HG03039 (cell line): ENCODE data around the gene NUTM2F.
"Not testable (repeated sequence)": the region's sequence is repeated elsewhere in the genome, so short reads cannot be mapped to it uniquely, and the experiment has no call there.

Experiments used
- ATAC-seq: cut with Tn5 transposase; IDR thresholded peaks from one replicate; pipeline ENCODE4 v1.9.1; 2021; ENCODE audit warnings: mild to moderate bottlenecking, moderate library complexity; ENCODE audit not compliant: unreplicated experiment

The NUTM2F gene, protein sequence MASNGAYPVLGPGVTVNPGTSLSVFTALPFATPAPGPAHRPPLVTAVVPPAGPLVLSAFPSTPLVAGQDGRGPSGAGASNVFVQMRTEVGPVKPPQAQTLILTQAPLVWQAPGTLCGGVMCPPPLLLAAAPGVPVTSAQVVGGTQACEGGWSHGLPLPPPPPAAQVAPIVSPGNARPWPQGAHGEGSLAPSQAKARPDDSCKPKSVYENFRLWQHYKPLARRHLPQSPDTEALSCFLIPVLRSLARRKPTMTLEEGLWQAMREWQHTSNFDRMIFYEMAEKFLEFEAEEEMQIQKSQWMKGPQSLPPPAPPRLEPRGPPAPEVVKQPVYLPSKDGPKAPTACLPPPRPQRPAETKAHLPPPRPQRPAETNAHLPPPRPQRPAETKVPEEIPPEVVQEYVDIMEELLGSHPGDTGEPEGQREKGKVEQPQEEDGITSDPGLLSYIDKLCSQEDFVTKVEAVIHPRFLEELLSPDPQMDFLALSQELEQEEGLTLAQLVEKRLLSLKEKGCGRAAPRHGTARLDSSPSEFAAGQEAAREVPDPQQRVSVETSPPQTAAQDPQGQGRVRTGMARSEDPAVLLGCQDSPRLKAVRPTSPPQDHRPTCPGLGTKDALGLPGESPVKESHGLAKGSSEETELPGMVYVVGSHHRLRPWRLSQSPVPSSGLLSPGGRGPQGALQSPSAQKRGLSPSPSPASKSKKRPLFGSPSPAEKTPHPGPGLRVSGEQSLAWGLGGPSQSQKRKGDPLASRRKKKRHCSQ

DNA sequence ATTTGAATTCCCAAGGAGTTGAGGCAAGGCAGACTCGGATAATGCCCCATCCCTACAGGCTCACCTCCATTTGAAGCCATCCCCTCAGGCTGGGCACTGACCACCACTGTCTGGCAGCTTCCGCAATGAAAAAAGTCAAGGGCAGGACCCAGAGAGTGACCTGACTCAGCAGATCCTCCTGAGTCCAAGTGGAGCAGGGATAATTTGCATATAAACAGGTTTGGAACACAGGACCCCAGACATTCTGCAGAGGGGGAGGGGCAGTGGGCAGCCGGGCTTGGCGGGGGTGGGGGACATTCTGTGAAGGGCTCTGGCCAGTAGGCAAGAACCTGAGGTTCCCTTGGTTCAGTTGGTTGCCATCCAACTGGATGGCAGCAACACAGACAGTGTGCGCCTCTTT, at the start of gene NUTM2F:
TSS of gene NUTM2F (minus strand) at position 101 of the 400 bp plus-strand sequence. CDS start at position 80, 21 bp downstream.
- not testable (repeated sequence) for ATAC-seq

DNA sequence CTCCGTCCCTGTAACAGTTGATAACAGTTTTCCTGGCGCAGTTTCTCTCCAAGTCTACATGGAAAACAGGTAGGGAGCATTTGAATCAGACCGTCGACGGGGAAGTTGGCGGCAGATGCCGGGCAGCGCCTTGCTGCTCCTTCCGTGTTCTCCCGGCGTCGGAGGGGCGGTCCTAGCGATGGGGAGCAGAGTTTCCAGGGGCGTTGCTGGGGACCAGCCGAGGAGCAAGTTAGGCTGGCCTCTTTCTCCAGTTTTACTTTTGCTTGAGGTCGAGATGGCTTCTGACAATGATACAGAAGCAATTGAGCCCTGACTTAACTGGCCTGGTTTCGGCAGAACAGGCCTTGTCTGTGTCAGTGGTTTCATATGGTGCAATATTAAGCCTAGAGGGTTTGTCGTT, 46.8 kb upstream of the NUTM2F start:
- peak; percentile 43 for ATAC-seq

DNA sequence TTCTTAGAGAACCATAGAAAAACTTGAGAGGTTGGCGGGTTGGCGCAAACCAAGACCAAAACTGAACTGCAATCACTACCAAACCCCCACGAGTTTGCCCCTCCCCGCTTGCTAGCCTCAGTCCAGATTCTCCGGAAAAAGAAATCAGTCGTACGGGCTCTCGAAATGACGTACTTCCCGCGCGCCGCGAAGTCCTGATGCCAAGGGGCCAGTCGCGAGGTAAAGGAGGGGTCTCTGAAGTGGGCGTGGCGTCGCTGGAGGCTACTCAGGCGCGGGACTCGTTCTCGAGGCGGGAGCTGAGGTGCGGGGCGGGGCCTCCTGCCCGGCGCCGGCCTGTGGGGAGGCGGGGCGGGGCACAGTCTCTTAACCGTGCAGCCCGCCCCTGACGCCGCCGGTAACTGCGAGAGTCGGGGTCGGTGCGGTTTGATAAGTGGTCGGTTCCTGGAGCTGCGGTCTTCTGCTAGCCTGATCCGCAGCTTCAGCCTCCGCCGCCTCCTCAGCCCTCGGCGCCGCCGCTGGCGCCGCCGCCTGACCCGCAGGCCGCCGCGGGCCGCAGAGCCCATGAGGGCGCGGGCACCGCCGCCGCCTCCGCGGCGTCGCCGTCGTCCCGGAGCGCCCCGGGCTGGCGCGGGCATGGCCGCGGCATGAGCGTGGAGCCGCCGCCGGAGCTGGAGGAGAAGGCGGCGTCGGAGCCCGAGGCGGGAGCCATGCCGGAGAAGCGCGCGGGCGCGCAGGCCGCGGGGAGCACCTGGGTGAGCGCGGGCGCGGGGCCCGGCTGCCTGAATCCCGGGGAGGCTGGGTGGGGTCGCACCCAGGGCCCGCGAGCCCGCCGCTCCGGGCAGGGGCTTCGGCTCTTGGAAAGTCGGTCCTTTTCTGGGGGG, 46.0 kb upstream of the NUTM2F start:
- peak; percentile 89 for ATAC-seq

DNA sequence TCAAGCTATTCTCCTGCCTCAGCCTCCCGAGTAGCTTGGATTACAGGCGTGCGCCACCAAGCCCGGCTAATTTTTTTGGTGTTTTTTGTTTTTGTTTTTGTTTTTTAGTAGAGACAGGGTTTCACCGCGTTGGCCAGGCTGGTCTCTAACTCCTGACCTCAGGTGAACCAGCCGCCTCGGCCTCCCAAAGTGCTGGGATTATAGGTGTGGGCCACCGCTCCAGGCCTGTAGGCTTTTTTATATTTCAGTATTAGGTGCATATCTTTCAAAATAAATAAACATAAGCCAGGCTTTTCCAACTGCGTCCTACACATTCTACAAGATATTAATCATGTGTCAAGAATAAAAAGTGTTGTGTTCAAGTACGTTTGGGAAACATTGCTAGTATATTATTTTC, 45.3 kb upstream of the NUTM2F start:
- ATAC-seq: not testable (repeated sequence)

DNA sequence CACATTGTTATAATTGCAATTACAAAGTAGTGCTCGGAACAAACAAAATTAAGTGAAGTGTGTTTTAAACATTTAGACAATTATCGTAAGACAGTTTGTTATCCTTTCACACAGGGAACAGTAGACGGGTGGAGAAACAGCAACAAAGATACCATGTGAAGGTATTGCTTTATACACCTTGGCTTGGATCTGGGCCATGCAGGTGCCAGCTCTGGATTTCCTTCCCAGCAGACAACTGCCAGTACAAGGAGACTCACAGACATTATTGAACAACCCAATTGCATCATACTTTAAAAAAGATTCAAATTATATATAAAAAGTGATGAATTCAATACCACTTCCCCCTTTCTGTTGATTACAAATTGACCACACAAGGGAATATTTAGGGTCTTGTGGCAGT, 41.8 kb upstream of the NUTM2F start:
- ATAC-seq: not testable (repeated sequence)

DNA sequence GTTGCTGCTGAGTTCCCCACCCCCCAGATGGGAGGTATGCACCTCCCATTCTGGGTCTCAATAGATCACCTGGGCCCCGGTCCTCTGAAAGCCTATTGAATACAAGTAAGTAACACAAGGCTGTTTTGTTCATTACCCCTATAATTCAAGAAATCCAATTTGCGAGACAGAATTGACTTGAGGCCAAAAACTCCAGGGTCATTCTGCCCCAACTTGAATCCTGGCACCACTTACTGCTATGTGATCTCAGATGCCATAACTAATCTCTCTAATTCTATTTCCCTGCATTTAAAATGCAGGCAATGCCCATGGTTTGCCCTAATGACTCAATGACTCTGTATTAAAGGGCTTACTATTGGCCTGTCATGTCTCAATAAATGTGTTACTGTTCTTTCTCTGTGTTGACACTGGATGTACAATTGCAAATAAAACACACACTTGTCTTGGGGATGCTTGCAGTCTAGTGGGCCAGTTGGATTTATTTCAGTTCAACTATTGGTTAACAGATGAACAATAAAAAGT, 35.7 kb upstream of the NUTM2F start:
- not testable (repeated sequence) for ATAC-seq

DNA sequence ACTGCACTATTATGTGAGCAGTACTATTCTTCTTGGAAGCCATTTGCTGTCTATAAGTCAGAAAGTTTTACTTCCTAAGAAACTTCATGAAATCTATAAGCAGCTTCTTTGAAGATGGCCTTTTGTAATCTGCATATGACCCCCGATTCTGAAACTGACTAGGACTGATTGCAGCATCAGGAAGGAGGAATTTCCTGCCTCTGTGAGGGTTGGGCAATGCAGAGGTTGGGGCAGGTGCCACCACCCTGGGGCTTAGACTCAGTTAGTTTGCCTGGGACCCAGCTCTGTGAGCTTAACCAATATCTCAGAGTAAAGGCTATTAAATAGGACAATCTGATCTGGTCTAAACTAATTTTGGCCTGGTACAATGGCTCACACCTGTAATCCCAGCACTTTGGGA, 28.7 kb upstream of the NUTM2F start:
- ATAC-seq: not testable (repeated sequence)

DNA sequence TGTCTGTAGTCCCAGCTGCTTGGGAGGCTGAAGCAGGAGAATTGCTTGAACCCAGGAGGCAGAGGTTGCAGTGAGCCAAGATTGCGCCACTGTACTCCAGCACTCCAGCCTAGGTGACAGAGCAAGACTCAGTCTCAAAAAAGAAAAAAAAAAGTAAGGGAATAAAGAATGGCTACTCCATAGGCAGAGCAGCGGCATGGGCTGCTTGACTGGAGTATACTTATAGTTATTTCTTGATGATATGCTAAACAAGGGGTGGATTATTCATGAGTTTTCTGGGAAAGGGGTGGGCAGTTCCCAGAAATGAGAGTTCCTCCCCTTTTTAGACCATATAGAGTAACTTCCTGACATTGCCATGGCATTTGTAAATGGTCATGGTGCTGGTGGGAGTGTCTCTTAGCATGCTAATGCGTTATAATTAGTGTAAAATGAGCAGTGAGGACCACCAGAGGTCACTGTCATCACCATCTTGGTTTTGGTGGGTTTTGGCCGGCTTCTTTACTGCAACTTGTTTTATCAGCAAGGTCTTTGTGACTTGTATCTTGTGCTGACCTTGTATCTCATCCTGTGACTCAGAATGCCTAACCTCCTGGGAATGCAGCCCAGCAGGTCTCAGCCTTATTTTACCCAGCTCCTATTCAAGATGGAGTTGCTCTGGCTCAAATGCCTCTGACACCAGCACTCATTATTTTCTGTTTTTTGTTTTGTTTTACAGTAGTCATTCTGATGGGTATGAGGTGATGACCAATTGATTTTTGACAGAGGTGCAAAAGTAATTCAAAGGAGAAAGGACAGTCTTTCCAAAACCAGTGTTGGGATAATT, 23.7 kb upstream of the NUTM2F start:
- ATAC-seq: not testable (repeated sequence)

DNA sequence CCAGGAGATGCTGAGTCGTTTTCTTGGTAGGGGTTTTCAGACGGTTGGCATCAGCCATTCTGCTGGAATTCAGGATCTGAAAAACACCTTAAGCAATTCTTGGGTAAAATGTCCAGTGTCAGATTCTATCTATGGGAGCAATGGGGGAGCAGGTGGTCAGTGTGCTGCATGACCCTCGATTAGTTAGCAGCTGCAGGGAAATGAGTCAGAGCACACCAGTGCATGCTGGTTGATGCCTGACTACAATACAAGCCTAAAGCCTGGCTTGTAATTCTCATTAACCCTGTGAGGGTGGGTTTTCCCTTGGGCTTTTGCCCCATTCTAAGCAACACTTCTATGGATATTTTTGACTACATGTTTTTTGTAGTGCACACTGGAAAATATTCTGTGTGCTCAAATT, 20.3 kb upstream of the NUTM2F start:
- not testable (repeated sequence) for ATAC-seq

DNA sequence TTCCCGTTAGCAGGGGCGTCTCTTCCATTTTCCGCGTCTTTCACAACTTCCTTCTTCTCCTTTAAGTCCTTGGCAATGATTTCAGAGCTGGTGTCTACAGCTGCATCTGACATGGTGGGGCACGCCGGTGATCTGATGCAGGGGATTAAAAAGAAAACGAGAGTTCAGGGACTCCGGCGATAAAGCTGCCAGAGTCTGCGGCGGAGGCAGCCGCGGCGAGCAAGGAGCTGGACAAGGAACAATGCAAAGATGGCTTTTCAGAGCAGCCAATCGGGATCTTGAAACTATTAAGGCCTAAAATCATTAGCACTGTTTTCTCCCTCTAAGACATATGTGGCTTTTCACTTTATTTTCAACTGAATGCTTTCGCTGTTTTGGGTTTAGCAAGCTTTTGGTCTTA, 19.0 kb upstream of the NUTM2F start:
- ATAC-seq: not testable (repeated sequence)

DNA sequence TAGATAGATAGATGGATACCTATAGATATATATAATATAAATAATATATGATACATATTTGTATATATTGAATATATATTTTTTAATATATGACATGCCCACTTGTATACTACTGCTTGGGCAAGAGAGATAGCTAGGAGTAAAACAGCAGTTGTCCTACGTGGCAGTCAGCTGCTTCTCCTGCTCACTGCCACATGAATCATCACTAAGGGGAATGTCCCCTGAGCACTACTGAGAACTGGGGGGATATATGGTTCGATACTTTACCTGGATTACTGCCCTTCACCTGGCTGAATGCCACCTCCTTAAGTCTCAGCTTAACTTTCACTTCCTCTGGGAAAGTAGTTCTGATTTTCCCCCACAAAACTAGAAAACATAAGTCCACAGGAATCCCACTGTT, 13.3 kb upstream of the NUTM2F start:
- not testable (repeated sequence) for ATAC-seq

DNA sequence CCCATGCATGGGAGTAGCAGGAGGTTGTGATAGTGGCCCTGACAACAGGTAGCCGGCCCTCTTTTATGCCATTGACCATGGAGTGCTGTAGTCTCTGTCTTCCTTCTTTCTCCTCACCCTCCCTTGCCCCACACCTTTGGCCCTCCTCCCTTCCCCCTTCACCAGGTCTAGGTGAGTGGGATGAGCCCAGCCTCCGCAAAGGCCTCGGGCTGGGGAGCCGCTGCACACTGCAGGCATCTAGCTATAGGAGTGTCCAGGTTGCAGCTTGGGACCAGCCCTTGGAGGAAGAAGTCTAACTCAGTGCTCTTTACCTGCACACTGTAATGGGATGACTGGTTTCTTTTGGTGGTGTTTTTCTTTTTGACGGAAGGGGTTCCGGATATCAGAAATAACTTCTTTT, 12.3 kb upstream of the NUTM2F start:
- not testable (repeated sequence) for ATAC-seq

DNA sequence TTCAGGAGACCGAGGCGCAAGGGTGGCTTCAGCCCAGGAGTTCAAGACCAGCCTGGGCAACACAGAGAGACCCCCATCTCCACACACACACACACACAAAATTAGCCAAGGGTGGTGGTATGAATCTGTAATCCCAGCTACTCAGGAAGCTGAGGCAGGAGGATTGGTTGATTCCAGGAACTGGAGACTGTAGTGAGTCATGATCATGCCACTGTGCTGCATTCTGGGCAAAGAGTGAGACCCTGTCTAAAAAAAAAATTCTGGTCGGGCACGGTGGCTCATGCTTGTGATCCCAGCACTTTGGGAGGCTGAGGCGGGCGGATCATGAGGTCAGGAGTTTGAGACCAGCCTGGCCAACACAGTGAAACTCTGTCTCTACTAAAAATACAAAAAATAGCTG, 11.2 kb upstream of the NUTM2F start:
- ATAC-seq: not testable (repeated sequence)

DNA sequence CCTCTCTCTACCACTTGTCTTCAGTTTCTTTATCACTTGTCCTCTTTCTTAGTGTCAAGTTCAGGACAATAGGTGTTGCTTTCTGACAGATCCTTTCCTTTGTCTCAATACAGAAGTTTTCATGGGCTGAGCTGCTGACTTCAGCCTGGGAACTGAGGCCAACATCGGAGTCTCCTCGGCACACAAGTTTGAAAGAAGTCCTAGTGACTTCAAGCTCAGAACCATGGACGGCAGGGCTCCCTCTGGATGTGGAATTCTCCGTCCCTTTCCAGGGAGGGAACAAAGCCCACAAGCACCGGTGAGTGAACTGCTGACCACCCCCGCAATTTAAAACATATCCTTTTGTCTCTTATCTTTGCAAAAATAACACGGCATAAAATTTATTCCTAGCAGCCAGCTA, 10.3 kb upstream of the NUTM2F start:
- not testable (repeated sequence) for ATAC-seq

DNA sequence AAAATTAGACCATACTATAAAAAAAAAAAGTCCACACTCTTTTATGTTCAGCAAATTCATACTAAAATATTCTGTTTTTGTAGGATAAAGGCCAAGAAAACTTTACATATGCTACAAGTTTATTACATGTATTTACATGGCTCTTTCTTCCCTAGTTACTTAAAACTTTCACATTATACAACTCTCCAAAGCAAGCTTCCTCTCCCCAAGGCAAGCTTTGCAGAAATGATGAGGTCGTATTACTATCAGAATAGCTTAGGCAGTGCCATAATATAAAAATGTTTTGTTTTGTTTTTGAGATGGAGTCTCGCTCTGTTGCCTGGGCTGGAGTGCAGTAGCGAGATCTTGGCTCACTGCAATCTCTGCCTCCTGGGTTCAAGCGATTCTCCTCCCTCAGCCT, 8.0 kb upstream of the NUTM2F start:
- ATAC-seq: not testable (repeated sequence)

DNA sequence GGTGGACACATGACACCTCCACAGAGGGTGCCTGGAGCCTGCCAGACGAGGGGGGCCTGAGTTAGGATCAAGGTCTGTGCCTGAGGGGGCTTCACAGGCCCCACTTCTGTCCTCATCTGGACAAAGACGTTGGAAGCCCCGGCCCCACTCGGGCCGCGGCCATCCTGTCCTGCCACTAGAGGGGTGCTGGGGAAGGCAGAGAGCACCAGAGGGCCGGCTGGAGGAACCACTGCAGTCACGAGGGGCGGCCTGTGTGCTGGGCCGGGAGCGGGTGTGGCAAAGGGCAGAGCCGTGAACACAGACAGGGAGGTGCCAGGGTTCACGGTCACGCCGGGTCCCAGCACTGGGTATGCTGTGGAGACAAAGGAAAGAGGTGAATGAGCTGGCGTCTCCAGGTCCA, 2.9 kb downstream of the NUTM2F start:
- not testable (repeated sequence) for ATAC-seq

DNA sequence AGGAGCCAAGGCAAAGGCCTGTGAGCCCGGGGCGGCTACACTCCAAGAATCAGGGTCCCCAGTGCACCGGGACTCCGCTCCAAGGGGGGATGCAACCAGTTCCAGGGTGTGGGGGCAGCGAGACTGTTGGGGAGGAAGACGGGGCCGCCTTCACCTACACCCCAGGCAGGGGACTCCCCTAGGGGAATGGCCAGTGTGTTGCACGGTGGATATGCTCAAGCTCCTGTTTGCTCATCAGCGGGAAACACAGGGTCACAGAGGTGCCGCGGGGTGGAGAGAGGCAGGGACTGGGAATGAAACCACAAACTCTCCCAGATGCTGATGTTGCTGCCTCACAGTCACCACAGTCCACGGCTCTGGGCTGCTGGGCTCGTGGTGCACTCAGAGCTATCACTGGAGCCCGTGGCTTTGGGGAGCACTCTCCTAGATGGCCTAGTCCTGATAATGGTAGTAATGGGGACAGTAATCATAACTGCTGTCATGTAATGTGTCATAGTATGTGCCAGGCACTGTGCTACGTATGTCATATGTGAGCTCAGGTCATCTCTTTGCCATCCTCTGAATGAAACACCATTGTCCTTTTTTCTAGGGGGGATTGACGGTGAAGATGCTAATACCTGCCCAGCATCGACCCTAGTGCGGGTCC, 5.2 kb downstream of the NUTM2F start:
- not testable (repeated sequence) for ATAC-seq

DNA sequence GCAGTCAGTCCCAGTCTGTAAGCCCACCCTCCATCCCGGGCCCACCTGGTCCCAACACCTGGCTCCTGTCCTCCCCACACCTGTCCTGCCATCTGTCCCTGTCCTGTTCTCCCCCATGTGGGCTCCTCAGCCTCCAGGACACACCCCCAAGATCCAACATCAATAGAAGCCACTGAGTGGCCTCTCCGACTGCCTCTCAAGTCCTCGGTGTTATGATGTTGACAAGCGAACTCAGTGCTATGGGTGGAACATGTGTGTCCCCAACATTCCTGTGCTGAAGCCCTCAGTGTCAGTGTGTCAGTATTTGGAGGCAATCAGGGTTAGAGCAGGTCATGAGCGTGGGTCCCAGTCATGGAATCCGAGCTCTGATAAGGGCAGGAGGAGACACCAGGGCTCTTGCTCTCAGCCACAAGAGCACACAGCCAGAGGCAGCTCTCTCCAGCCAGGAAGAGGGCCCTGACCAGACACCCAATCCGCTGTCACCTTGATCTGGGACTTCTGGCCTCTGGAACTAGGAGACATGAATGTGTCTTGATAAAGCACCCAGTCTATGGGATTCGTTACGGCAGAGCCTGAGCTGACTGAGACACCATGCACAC, 6.0 kb downstream of the NUTM2F start:
- ATAC-seq: not testable (repeated sequence)
